ENCODE data around the gene MTNR1B.

- TF ChIP-seq CTCF (IDR thresholded peaks at IDR 0.05) (no peak), POLR2A (IDR thresholded peaks at IDR 0.05) (no peak)
Observed at GRCh38 chr11:92929246-92929645, 40.2 kb upstream of the MTNR1B start.
